Endometrium (tissue), 2 donors: ENCODE results near the gene KLK6.

Source experiments
- FAIRE-seq: peaks from 2 replicates; lab custom pipeline; 2012; peaks lifted over from hg19 to GRCh38; lab: Jason Lieb, UNC
- donor health status: control.
- donor health status: control.

KLK6 gene

GRCh38 chr19:50952910-50953309 lies 16.5 kb downstream of the KLK6 start, which contains the start of gene KLK5:
KLK5 (minus strand) TSS chr19:50953038; CDS start chr19:50952657, 381 bp downstream.
- no peak for FAIRE-seq

- no peak for FAIRE-seq
Measured at GRCh38 chr19:50949861-50950260, 19.5 kb downstream of the KLK6 start.

- FAIRE-seq: no peak
Measured at GRCh38 chr19:50947123-50947522, 22.3 kb downstream of the KLK6 start.

GRCh38 chr19:50944795-50945194 lies 24.6 kb downstream of the KLK6 start:
- FAIRE-seq: no peak

GRCh38 chr19:50943074-50943828 lies 26.1 kb downstream of the KLK6 start:
- no peak for FAIRE-seq

GRCh38 chr19:50939596-50939995 lies 29.8 kb downstream of the KLK6 start:
- no peak for FAIRE-seq

GRCh38 chr19:50933640-50934039 lies 35.8 kb downstream of the KLK6 start:
- FAIRE-seq: no peak

- FAIRE-seq: no peak
Measured at GRCh38 chr19:50932690-50933083, 36.7 kb downstream of the KLK6 start.

GRCh38 chr19:50932018-50932689 lies 37.2 kb downstream of the KLK6 start:
- FAIRE-seq: no peak

GRCh38 chr19:50931023-50931422 lies 38.4 kb downstream of the KLK6 start:
- no peak for FAIRE-seq

- FAIRE-seq: no peak
Measured at GRCh38 chr19:50928831-50929230, 40.6 kb downstream of the KLK6 start.

- no peak for FAIRE-seq
Measured at GRCh38 chr19:50926144-50926543, 43.2 kb downstream of the KLK6 start.

GRCh38 chr19:50925734-50926133 lies 43.7 kb downstream of the KLK6 start:
- no peak for FAIRE-seq

- no peak for FAIRE-seq
Measured at GRCh38 chr19:50924586-50924985, 44.8 kb downstream of the KLK6 start.

GRCh38 chr19:50922317-50922853 lies 47.0 kb downstream of the KLK6 start:
- FAIRE-seq: no peak

GRCh38 chr19:50921426-50922316 lies 47.7 kb downstream of the KLK6 start:
- FAIRE-seq: peak; percentile 90

- no peak for FAIRE-seq
Measured at GRCh38 chr19:50916069-50916468, 53.3 kb downstream of the KLK6 start.

GRCh38 chr19:50912727-50913716 lies 56.4 kb downstream of the KLK6 start:
- no peak for FAIRE-seq

- no peak for FAIRE-seq
Measured at GRCh38 chr19:50912102-50912599, 57.2 kb downstream of the KLK6 start.

GRCh38 chr19:50911206-50912101 lies 57.9 kb downstream of the KLK6 start, which contains the start of gene KLK4:
KLK4 (minus strand) TSS chr19:50911395; CDS start chr19:50910738, 657 bp downstream.
- FAIRE-seq: no peak
